Measurements from ENCODE around the gene NFIC.

DNA sequence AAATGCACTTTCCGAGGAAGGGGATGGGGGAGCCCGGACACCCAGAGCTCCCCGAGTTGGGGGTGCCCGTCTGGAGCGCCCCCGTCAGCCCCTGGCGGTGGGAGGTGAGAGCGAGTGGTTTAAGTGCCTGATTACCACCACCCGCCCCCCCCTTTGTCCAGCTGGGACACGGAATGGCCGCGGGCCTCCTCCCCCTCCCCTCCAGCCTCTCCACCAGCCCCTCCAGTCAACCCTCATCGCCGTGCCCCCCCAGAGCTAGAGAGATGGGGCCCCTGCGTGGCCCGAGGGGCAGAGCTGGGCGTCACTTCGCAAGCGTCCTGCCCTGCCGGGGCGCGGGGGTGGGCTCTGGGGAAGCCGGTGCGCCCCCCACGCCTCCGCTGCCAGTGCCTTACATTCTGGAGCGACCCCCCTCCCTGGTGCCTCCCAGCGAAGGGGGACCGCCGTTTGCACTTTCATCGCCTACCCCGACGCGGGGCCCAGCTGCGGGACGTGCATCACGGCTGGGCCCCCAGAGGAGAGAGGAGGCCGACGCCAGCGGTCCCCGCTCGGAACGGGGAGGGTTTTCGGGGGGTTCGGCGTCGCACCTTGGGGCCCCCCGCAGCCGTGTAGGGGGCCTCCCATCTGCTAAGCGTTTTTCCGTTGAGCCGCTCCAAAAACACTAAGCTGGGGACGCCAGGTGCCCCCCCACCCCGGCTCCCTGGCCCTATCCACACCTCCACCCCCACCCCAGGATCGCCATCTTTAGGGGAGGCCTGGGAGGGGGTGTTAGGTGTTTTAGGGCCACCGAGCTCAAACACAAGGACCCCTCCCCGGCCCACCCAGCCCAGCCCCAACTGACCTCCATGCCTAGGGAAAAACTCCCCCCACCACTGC, 97.6 kb downstream of the NFIC start:
- TF ChIP-seq, protein P1, sequence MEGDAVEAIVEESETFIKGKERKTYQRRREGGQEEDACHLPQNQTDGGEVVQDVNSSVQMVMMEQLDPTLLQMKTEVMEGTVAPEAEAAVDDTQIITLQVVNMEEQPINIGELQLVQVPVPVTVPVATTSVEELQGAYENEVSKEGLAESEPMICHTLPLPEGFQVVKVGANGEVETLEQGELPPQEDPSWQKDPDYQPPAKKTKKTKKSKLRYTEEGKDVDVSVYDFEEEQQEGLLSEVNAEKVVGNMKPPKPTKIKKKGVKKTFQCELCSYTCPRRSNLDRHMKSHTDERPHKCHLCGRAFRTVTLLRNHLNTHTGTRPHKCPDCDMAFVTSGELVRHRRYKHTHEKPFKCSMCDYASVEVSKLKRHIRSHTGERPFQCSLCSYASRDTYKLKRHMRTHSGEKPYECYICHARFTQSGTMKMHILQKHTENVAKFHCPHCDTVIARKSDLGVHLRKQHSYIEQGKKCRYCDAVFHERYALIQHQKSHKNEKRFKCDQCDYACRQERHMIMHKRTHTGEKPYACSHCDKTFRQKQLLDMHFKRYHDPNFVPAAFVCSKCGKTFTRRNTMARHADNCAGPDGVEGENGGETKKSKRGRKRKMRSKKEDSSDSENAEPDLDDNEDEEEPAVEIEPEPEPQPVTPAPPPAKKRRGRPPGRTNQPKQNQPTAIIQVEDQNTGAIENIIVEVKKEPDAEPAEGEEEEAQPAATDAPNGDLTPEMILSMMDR (IDR thresholded peaks at IDR 0.05): no peak
- TF ChIP-seq POLR2A (IDR thresholded peaks at IDR 0.05): no peak

Data from Peyer's patch (tissue), 4 donors.